ENCODE results near the gene KRTAP5-1.
"Not testable (repeated sequence)": the region's sequence is repeated elsewhere in the genome, so short reads cannot be mapped to it uniquely, and the experiment has no call there.

KRTAP5-1 gene, protein sequence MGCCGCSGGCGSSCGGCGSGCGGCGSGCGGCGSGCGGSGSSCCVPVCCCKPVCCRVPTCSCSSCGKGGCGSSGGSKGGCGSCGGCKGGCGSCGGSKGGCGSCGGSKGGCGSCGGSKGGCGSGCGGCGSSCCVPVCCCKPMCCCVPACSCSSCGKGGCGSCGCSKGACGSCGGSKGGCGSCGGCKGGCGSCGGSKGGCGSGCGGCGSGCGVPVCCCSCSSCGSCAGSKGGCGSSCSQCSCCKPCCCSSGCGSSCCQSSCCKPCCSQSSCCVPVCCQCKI

DNA sequence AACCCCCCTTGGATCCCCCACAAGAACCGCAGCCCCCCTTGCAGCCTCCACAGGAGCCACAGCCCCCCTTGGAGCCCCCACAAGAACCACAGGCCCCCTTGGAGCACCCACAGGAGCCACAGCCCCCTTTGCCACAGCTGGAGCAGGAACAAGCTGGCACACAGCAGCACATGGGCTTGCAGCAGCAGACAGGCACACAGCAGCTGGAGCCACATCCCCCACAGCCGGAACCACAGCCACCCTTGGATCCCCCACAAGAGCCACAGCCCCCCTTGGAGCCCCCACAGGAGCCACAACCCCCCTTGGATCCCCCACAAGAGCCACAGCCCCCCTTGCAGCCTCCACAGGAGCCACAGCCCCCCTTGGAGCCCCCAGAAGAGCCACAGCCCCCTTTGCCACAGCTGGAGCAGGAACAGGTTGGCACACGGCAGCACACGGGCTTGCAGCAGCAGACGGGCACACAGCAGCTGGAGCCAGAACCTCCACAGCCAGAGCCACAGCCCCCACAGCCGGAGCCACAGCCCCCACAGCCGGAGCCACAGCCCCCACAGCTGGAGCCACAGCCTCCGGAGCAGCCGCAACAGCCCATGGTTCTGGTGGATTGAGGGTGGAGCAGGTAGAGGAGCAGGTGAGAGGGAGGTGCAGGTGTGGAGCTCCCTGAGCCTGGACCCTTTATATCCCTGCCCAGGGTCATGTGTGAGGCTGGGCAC is at the start of gene KRTAP5-1:
Gene KRTAP5-1 (minus strand): TSS at position 623 of the 710 bp plus-strand sequence. CDS start 34 bp downstream, at position 589.
- not testable (repeated sequence) for DNase-seq (ENCODE audit: low read depth)

DNA sequence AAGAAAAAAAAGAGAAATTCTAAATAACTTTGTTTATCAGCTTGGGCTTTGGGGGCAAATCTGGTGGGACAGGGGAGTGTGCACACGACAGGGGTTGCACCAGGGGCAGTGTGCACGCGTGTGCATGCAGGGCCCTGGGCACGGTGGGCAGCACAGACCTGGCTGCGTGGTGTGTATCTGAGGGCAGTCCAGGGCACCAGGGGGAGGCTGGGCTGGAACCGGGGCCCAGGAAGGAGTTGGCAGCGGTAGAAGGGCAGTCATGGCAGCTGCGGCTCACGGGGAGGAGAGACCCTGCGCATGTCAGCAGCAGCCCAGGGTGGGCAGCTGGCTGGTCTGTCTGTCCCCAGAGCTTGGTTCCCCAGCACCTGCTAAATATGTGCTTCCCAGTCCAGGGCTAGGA is 48.8 kb upstream of the KRTAP5-1 start:
- no peak for DNase-seq (ENCODE audit: low read depth)

DNA sequence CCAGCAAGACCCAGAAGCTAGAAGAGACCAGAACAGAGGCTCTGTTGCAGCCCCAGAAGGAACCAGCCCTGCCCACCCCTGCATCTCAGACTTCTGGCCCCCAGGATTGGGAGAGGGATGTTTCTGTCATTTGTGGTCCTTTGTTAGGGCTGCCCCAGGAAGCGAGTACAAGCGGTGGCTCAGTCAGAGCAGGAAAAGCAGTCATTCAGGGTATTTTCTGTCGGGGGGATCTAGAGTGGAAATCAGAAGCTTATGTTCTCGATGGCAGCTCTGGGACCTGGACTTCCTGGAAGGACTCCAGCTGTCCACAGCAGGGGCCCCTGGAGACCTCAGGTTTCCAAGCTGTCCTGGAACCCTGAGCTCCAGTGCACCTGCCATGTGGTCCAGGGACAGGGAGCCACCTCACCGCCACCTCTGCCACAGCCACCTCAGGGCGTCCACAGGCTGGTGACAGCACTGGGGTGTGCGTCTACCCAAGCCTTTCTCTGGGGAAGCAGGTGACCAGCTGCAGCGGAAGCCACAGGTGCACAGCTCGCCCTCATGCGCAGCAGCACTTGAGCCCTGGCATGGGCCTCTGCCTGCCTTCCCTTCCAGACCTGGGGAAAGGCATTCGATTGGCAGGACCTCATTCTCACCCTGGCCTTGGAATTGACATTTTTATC is 47.1 kb upstream of the KRTAP5-1 start:
- DNase-seq (ENCODE audit: low read depth), result no peak

DNA sequence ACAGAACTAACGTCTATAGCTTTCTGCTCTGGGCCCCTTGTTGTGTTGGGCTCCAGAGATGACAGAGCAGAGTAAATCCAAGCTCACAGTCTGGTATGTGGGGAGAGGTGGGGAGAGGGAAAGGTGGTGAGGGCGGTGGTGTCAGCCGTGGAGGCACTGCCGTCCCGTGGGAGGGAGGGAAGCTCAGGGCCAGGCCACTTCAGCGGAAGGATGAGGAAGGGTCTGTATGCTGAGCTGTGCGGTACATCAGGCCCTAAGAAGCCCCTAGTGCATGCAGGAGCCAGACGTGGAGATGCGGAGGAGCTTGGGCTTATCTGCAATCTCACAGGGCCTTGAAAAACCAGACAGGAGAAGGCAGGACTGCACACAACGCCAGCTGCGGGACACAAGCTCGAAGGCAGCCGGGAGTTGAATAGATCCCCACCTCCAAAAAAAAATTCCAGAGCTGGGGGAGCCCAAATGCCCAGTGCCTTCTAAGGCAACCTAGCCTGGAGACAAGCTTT is 46.0 kb upstream of the KRTAP5-1 start:
- no peak for DNase-seq (ENCODE audit: low read depth)

DNA sequence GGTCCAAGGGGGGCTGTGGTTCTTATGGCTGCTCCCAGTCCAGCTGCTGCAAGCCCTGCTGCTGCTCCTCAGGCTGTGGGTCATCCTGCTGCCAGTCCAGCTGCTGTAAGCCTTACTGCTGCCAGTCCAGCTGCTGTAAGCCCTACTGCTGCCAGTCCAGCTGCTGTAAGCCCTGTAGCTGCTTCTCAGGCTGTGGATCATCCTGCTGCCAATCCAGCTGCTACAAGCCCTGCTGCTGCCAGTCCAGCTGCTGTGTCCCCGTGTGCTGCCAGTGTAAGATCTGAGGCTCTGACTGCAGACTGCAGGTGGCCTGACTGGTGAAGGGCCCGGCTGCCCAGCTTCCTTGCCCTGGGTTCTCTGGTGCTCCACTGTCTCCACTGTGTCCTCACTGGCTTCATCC is 45.2 kb upstream of the KRTAP5-1 start:
- DNase-seq (ENCODE audit: low read depth), result no peak

DNA sequence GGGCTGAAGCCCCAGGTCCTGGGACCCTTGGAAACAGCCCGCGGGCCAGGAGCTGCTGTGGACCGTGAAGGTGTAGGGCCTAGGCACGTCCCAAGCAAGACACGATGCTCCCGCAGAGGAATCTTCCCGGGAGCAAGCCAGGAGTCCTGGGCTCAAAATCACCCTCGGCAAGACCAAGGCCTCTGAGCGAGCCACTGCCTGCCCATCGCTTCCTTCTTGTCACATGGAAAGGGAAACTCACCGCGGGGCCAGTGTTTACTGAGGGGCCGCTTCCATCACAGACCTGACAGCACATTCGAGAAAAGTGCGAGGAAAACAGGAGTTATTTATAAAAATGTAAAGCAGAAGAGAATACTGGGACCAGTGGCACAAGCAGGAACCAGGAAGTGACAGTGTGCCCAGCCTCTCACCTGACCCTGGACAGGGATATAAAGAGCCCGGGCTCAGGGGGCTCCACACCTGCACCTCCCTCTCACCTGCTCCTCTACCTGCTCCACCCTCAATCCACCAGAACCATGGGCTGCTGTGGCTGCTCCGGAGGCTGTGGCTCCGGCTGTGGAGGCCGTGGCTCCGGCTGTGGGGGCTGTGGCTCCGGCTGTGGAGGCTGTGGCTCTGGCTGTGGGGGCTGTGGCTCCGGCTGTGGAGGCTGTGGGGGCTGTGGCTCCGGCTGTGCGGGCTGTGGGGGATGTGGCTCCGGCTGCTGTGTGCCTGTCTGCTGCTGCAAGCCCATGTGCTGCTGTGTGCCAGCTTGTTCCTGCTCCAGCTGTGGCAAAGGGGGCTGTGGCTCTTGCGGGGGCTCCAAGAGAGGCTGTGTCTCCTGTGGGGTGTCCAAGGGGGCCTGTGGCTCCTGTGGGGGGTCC is 44.5 kb upstream of the KRTAP5-1 start, which contains the start of gene KRTAP5-5:
Gene KRTAP5-5 (plus strand): TSS at position 450 of the 860 bp plus-strand sequence. CDS start 66 bp downstream, at position 516.
- no peak for DNase-seq (ENCODE audit: low read depth)

DNA sequence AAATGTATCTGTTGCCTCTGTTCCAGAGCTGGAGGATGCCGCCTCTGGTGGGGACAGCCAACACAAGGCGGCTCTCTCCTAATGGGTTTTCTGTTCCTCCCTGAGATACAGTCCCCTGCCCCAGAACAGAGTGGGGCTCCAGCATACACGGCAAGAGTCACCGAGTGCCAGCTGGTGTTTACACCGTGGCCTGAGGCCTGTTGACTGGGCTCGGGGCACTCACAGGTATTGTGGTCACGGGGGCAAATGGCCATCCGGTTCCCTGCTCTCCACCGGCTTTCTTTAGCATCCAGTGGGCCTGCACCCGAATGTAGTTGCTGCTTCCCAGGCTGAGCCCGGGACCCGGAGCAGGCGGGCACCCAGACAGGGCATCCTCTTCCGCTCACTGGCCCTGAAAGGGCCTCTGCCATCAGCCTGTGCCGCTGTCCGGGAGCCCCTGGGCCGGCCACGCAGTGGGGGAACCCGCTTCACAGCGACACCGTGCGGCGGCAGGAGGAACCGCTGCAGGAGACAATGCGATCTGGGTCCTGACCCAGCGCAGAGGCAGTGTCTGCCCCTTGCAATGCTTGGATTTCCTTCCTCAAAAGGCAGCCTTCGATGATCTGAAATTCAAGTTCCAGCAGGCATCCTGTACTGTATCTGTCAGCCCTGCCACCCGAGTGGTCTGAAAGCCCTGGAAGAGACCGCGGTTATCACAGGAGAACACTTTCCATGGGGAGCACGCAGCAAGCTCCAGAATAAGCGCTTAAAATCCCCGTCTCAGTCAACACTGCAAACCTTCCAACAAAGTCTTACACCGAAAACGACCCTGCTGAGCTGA is 43.6 kb upstream of the KRTAP5-1 start:
- DNase-seq (ENCODE audit: low read depth), result no peak

DNA sequence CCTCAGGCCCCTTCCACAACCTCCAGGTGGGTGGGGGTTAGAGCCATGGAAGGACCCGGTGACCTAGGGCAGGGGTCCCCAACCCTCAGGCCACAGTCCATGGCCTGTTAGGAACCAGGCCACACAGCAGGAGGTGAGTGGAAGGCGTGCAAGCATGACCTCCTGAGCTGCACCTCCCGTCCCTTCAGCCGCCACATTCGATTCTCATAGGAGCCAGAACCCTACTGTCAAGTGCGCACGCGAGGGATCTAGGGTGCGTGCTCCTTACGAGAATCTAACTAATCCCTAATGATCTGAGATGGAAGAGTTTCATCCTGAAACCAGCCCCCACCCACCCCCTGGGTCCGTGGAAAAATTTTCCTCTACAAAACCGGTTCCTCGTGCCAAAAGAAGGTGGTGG is 40.5 kb upstream of the KRTAP5-1 start:
- no peak for DNase-seq (ENCODE audit: low read depth)

DNA sequence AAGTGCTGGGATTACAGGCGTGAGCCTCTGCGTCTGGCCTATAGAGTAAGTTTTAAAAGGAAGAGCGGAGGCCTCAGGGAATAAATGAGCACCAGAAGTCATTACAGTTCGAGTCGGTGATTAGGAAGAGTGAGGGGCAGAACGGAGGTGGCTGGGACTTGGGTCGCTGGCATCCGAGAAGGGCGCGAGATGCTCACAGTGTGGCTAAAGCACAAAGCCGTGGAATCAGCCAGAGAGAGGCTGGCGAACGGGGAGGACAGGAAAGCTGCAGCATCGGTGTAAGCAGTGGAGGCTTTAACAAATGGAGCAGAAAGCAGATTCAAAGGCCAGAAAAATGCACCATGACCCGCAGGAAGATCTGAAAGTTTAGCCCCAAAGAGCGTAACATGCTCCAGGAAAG is 39.5 kb upstream of the KRTAP5-1 start:
- DNase-seq (ENCODE audit: low read depth), result no peak

DNA sequence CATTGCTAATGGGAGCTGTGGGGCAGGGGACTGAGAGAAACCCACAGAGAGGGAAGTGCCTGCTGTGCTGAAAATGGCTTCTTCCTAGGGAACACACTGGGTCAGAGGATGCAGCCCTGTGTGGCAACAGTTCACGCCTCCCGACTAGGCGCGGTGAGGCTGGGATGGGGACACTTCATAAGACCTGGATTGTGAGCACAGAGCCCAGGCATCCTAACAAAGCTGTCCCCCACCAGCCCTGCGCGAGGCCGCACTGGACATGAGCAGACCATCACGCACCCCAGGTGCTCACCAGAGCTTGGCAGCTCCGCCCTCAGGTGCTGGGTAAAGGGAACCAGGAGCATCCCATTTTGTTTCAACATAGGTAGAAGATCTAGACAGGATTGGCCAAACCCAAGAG is 38.6 kb upstream of the KRTAP5-1 start:
- no peak for DNase-seq (ENCODE audit: low read depth)

DNA sequence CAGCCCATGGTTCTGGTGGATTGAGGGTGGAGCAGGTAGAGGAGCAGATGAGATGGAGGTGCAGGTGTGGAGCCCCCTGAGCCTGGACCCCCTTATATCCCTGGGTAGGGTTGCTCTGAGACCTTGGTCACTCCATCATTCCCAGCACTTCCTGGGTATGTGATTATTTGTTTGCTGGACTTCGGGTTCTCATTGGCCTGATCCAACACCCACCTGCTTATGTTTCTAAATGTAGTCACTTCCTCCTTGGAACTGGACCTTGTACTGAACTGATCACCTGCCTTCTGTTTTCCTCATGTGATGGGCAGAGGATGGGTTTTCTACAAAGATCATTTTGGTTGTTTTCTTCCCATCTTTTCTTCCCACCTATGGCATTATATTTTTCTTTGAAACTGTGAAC is 37.0 kb upstream of the KRTAP5-1 start, which contains the start of gene KRTAP5-4:
Gene KRTAP5-4 (minus strand): TSS at position 53 of the 400 bp plus-strand sequence. CDS start 45 bp downstream, at position 8.
- DNase-seq (ENCODE audit: low read depth), result no peak

DNA sequence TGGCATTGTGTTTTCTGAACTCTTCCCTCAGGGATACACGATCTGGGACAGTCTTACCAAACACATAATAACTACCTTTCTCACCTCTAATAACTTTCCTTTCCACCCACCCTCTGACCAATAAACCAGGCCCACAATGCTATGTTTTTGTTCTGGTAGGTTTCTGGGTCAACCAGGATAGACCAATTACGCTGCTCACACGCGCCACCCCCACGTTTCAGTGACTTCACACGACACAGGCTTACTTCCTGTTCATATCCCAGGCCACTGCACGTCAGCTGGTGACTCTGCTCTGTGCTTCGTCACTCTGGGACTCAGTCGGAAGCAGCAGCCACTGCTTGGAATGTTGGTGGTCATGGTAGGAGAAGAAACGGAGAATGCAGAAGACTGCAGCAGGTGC is 34.4 kb upstream of the KRTAP5-1 start:
- DNase-seq (ENCODE audit: low read depth), result no peak

DNA sequence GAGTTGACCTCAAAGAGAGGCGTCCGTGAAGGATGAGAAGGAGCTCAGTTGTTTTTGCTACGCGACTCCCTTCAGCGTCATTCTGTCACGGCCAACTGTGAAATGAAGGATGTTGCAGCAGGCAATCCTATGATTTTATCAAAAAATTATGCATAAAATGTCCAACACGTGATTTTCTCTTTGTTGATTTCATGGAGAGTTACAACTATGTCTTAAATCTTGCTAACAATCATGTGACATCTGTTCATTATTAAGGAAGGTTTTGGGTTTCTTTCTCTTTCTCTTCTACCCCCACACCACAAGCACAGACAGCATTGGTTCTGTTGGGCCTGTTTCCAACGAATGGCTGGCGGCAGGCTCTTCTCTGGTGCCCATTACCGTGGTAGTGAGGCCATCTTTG is 33.1 kb upstream of the KRTAP5-1 start:
- peak; percentile 5 for DNase-seq (ENCODE audit: low read depth)

DNA sequence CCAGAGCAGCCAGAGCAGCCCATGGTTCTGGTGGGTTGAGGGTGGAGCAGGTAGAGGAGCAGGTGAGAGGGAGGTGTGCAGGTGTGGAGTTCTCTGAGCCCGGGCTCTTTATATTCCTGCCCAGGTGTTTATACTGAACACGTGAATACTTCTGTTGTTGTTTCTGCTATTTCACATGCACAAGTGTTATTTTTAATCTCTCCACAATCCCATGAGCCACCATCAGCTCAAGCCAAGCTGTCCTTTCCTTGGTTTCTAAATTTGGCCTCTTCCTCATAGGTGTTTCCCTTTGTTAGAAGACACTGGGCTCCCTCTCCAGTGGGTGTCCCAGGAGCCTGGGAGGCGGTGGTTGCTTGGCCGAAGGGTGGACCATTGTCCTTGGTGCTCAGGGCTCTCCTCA is 23.3 kb upstream of the KRTAP5-1 start, which contains the start of gene KRTAP5-3:
Gene KRTAP5-3 (minus strand): TSS at position 101 of the 400 bp plus-strand sequence. CDS start 78 bp downstream, at position 23.
- no peak for DNase-seq (ENCODE audit: low read depth)

DNA sequence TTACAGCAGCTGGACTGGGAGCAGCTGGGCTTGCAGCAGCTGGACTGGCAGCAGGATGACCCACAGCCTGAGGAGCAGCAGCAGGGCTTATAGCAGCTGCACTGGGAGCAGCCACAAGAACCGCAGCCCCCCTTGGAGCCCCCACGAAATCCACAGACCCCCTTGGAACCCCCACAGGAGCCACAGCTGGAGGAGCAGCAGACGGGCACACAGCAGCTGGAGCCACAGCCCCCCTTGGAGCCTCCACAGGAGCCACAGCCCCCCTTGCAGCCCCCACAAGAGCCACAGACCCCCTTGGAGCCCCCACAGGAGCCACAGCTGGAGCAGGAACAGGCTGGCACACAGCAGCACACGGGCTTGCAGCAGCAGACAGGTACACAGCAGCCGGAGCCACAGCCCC is 22.8 kb upstream of the KRTAP5-1 start:
- not testable (repeated sequence) for DNase-seq (ENCODE audit: low read depth)

DNA sequence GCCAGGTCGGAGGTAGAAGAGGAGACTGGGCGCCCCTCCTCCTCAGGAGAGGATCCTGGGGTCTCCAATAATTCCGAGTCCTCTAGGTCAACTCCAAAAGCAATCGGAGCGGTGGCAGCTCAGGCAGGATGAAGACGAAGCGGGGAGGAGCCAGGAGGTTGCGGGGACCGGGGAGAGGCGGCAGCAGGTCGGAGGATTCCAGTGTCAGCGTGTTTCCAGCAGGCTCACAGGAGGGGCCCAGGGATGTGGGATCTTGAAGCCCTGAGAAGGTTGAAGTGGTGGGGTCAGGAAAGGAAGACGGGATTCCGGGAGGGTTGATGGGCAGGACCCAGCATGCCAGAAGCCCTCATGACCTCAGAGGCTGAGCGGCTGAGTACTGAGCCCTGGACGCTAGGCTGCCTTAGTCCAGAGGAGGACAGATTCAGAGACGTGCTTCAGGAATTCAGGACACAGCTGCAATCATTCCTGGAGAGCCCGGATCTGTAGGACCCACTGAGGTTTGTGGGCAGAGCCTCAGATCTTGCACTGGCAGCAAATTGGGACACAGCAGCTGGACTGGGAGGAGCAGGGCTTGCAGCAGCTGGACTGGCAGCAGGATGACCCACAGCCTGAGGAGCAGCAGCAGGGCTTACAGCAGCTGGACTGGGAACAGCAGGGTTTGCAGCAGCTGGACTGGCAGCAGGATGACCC is 22.2 kb upstream of the KRTAP5-1 start:
- not testable (repeated sequence) for DNase-seq (ENCODE audit: low read depth)

DNA sequence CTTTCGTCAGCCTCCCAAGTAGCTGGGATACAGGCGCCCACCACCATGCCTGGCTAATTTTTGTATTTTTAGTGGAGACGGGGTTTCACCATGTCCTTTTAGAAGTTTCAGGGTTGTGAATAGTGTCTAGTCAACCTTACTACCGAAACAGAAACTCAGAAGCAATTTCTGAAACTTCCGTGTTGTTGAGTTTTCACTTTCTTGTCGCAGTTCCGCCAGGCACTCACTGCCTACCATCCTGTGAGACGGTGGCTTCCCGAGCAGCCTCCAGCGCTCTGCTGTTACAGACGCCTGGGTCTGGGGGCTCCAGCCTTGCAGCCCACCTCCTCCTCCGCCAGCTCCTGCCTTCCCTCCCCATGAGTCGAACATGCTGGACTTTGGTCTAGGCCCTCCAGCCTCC is 20.8 kb upstream of the KRTAP5-1 start:
- not testable (repeated sequence) for DNase-seq (ENCODE audit: low read depth)

DNA sequence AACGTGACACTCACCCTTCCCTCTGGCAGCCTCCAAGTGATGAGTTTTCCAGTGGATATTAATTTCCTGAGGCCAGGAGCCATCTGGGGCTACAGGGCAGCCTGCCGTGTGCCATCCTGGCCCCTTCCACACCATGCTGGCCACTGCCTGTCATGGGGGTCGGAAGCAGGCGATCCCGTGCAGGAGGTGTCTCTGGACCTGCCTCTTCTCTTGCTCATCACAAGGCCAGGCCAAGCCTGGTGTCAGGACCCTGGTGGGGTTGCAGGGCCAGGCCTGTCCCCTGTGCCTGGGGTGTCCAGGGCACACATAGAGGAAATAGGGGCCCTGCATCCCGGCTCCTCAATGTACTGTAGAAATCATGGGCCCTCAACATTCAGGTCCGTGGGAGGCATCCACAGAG is 19.6 kb upstream of the KRTAP5-1 start:
- DNase-seq (ENCODE audit: low read depth), result no peak

DNA sequence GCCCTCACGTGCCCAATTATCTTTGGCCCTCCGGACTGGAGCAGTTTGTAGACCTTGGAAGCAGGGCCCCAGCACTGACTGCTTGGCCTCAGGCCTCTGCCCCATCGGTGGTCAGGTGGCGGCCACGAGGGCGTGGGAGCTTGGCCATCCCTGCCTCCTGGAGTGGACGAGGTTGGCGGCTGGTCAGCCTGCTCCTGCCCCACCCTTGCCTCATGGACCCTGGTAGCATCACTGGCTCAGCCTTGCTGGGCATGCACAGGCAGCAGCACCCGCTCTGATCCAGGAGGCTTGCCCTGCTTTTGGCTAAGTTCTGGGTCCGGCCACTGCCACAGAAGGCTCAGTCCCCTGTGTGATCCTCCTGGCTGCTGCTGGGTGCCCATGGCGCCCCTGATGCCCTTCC is 19.1 kb upstream of the KRTAP5-1 start:
- DNase-seq (ENCODE audit: low read depth), result no peak

DNA sequence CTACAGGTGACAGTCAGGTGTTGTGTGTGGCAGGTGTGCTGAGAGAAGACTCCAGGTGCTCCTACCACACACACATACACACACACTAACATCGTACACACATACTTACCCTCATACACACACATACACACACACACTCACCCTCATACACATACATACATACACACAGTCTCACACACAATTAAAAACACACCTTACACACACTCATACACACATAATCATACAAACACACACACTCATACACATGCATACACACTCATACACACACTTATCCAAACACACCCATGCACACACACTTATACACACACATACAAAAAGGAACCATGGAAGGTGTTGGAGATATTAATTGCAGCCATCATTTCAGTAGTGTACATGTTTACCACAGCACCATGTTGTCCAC is 18.5 kb upstream of the KRTAP5-1 start:
- DNase-seq (ENCODE audit: low read depth), result no peak

Data from fibroblast of the conjunctiva (primary cell).